GM13976 (cell line): ENCODE results near the gene B4GALT6.

Source experiments
- DNase-seq: peaks from one replicate; pipeline ENCODE4 v3.0.0; 2012; ENCODE audit warnings: low spot score
- CTCF ChIP-seq: IDR thresholded peaks from 2 replicates; pipeline ENCODE4 v1.5.1; 2012; ENCODE audit warnings: borderline replicate concordance, mild to moderate bottlenecking; ENCODE audit not compliant: insufficient read depth; ENCODE audit errors: extremely low read depth, missing control alignments, control extremely low read depth
- in situ Hi-C: fragments of 300-500 bp; cut with MboI; formaldehyde crosslinking; loops from one replicate; pipeline ENCODE4 v1.12.0; 2022; ENCODE audit warnings: low sequenced_read_pairs, mixed read lengths, inconsistent platforms; ENCODE audit not compliant: unreplicated experiment

Gene B4GALT6

GRCh38 chr18:31707815-31708214 is 23.4 kb upstream of the B4GALT6 start:
- TF ChIP-seq CTCF = no peak
- no peak for DNase-seq
- in situ Hi-C loops = no loop called here

- in situ Hi-C loops = no loop called here
- TF ChIP-seq CTCF = no peak
- no peak for DNase-seq
These were observed 18.1 kb upstream of the B4GALT6 start for GRCh38 chr18:31702449-31702848.

- no peak for TF ChIP-seq CTCF
- no peak for DNase-seq
- in situ Hi-C loops = no loop called here
These were observed 17.4 kb upstream of the B4GALT6 start for GRCh38 chr18:31701744-31702143.

- TF ChIP-seq CTCF = no peak
- DNase-seq = no peak
- in situ Hi-C loops = no loop called here
These were observed 16.6 kb upstream of the B4GALT6 start for GRCh38 chr18:31700990-31701389.

GRCh38 chr18:31697351-31698298 is 13.2 kb upstream of the B4GALT6 start:
- no peak for TF ChIP-seq CTCF
- in situ Hi-C loops = no loop called here
- no peak for DNase-seq

GRCh38 chr18:31695989-31696388 is 11.6 kb upstream of the B4GALT6 start:
- in situ Hi-C loops = no loop called here
- no peak for DNase-seq
- TF ChIP-seq CTCF = no peak
